Measurements from ENCODE around the gene PARN. TPM values are rescaled to one million over a fixed set of nuclear protein-coding genes. Genes with fewer than 3 reads are reported as not detected.

The PARN gene
- total and polyA plus RNA-seq, 2 donors (not counting 1 experiment from before 2014, with no cell fraction given), result 26.7 to 32.9 TPM

DNA sequence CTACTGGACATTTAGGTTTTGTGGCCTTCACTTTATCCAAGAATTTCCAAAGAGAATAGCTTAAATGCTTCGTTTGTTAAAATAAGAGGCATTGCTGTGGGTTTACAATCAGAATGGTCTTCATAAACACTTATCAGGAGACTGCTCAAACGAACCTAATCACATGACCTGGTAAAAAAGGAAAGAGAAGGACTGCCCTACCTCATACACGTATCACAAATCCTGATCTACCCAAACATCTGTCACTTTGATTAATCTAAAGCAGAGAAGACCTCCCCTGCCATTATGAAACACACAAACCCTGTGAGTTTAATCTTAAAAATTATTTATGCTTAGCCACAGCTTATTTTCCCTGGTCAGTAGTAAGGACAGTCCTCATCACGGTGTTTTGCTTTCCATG, 76.6 kb downstream of the PARN start:
- Histone ChIP-seq H3K27me3 (ENCODE audit: control insufficient read depth, insufficient read depth, low read length) (no peaks in the 10 kb centered on the region), H3K36me3 (ENCODE audit: control insufficient read depth, insufficient read depth, low read length) (no peaks in the 10 kb centered on the region), H3K27ac (ENCODE audit: insufficient read depth, low read length) (no peak overlapping the region), H2AFZ (ENCODE audit: low read length) (no peak overlapping the region), H3K4me2 (ENCODE audit: extremely low read depth, insufficient read depth, low read length) (no peak overlapping the region), H3K4me1 (ENCODE audit: control insufficient read depth, extremely low read depth, insufficient read depth, low read length) (no peaks in the 10 kb centered on the region), H3K79me2 (ENCODE audit: control insufficient read depth, insufficient read depth, low read length) (no peaks in the 10 kb centered on the region), H3K9me3 (ENCODE audit: control insufficient read depth, insufficient read depth, low read depth, low read length) (no peaks in the 10 kb centered on the region), H3K4me3 (replicated peaks in 1 of 4; ENCODE audit: control extremely low read depth in 1 of 4, insufficient read depth in 1 of 4, low read depth in 3 of 4, low read length in 4 of 4) (no peak overlapping the region), H3K9ac (ENCODE audit: insufficient read depth, low read length) (no peak overlapping the region), H4K20me1 (ENCODE audit: control insufficient read depth, extremely low read depth, insufficient read depth, low read length) (no peaks in the 10 kb centered on the region)
- TF ChIP-seq CTCF (conservative IDR thresholded peaks at IDR 0.05 in 1 of 2, IDR thresholded peaks at IDR 0.05 in 1 of 2; ENCODE audit: low read depth in 1 of 2, low read length in 2 of 2), result no peak
- TF ChIP-seq EZH2 (IDR thresholded peaks at IDR 0.05; ENCODE audit: low read length, missing control alignments), result no peak
- no peak for DNase-seq (ENCODE audit: low read depth in 2 of 2)

GRCh38 chr16:14549789-14550153, 80.3 kb downstream of the PARN start:
- Histone ChIP-seq H3K4me2 (ENCODE audit: extremely low read depth, insufficient read depth, low read length) (no peak overlapping the region), H3K9ac (ENCODE audit: insufficient read depth, low read length) (no peak overlapping the region), H3K9me3 (ENCODE audit: control insufficient read depth, insufficient read depth, low read depth, low read length) (no peaks in the 10 kb centered on the region), H3K79me2 (ENCODE audit: control insufficient read depth, insufficient read depth, low read length) (no peaks in the 10 kb centered on the region), H3K36me3 (ENCODE audit: control insufficient read depth, insufficient read depth, low read length) (no peaks in the 10 kb centered on the region), H3K4me3 (replicated peaks in 1 of 4; ENCODE audit: control extremely low read depth in 1 of 4, insufficient read depth in 1 of 4, low read depth in 3 of 4, low read length in 4 of 4) (no peak overlapping the region), H3K4me1 (ENCODE audit: control insufficient read depth, extremely low read depth, insufficient read depth, low read length) (no peaks in the 10 kb centered on the region), H2AFZ (ENCODE audit: low read length) (no peak overlapping the region), H4K20me1 (ENCODE audit: control insufficient read depth, extremely low read depth, insufficient read depth, low read length) (no peaks in the 10 kb centered on the region), H3K27ac (ENCODE audit: insufficient read depth, low read length) (no peak overlapping the region), H3K27me3 (ENCODE audit: control insufficient read depth, insufficient read depth, low read length) (no peaks in the 10 kb centered on the region)
- peak in 1 of 2 donors; percentile 30 for DNase-seq (ENCODE audit: low read depth in 2 of 2)
- TF ChIP-seq CTCF (conservative IDR thresholded peaks at IDR 0.05 in 1 of 2, IDR thresholded peaks at IDR 0.05 in 1 of 2; ENCODE audit: low read depth in 1 of 2, low read length in 2 of 2) (no peak), EZH2 (IDR thresholded peaks at IDR 0.05; ENCODE audit: low read length, missing control alignments) (no peak)

- H3K27me3 ChIP-seq (ENCODE audit: control insufficient read depth, insufficient read depth, low read length), result no peaks in the 10 kb centered on the region
Observed at GRCh38 chr16:14548933-14549788, 80.9 kb downstream of the PARN start.

More at GRCh38 chr16:14548933-14549788, 80.9 kb downstream of the PARN start:
- H4K20me1 ChIP-seq (ENCODE audit: control insufficient read depth, extremely low read depth, insufficient read depth, low read length), result no peaks in the 10 kb centered on the region
- no peaks in the 10 kb centered on the region for H3K79me2 ChIP-seq (ENCODE audit: control insufficient read depth, insufficient read depth, low read length)
- H3K9me3 ChIP-seq (ENCODE audit: control insufficient read depth, insufficient read depth, low read depth, low read length), result no peaks in the 10 kb centered on the region
- no peaks in the 10 kb centered on the region for H3K36me3 ChIP-seq (ENCODE audit: control insufficient read depth, insufficient read depth, low read length)
- no peak overlapping the region for H3K27ac ChIP-seq (ENCODE audit: insufficient read depth, low read length)
- no peak overlapping the region for H3K4me2 ChIP-seq (ENCODE audit: extremely low read depth, insufficient read depth, low read length)
- no peak overlapping the region for H3K9ac ChIP-seq (ENCODE audit: insufficient read depth, low read length)
- TF ChIP-seq CTCF (conservative IDR thresholded peaks at IDR 0.05 in 1 of 2, IDR thresholded peaks at IDR 0.05 in 1 of 2; ENCODE audit: low read depth in 1 of 2, low read length in 2 of 2) (no peak), EZH2 (IDR thresholded peaks at IDR 0.05; ENCODE audit: low read length, missing control alignments) (no peak)
- no peak overlapping the region for H2AFZ ChIP-seq (ENCODE audit: low read length)
- DNase-seq (ENCODE audit: low read depth in 2 of 2), result peak in 1 of 2 donors; percentile 40
- H3K4me1 ChIP-seq (ENCODE audit: control insufficient read depth, extremely low read depth, insufficient read depth, low read length), result no peaks in the 10 kb centered on the region
- no peak overlapping the region for H3K4me3 ChIP-seq (replicated peaks in 1 of 4; ENCODE audit: control extremely low read depth in 1 of 4, insufficient read depth in 1 of 4, low read depth in 3 of 4, low read length in 4 of 4)
